GM12891 (cell line): ENCODE results near the gene USP7.

Experiments
- POLR2A ChIP-seq: IDR thresholded peaks from 2 replicates; pipeline ENCODE4 v1.6.1; 2011; ENCODE audit warnings: low read depth, low read length, control low read depth
- POLR2AphosphoS5 ChIP-seq: IDR thresholded peaks from 2 replicates; pipeline ENCODE4 v1.6.1; 2011; ENCODE audit warnings: low read depth, low read length, control low read depth
- TAF1 ChIP-seq: IDR thresholded peaks from 2 replicates; pipeline ENCODE4 v1.6.1; 2011; ENCODE audit warnings: low read depth, low read length, control low read depth

- no peak for TF ChIP-seq POLR2AphosphoS5
- TF ChIP-seq POLR2A: no peak
- TF ChIP-seq TAF1: no peak
Observed at GRCh38 chr16:8952281-8952751, 11.4 kb downstream of the USP7 start.
